T-helper 2 cell treated with Interferon-gamma antibody and Interleukin-4, amounts not matched to agents 100 ng/mL and 5 ng/mL, for 36 hours (primary cell): ENCODE measurements around the gene IL9. TPM values are rescaled to one million over a fixed set of nuclear protein-coding genes. Genes with fewer than 3 reads are reported as not detected.

ENCODE experiments used
- intact Hi-C: fragments of 100-400 bp; cut with micrococcal nuclease; formaldehyde crosslinking; loops from one replicate; pipeline ENCODE4 v1.15.1; 2023
- total RNA-seq: library from RNA; stranded (reverse); gene quantifications from 2 replicates; pipeline ENCODE4 v1.2.3, GENCODE V29; 2022

Gene IL9
- 0.59 TPM in 1 of 2 replicates, not detected in the other for total RNA-seq

- intact Hi-C loops = no loop called here
Observed at GRCh38 chr5:135895474-135896006, at the start of gene IL9. TSS of gene IL9 (minus strand) at chr5:135895841. CDS start at chr5:135895816, 25 bp downstream.

- intact Hi-C loops = loop anchor here (1.0 to 5.0 kb wide), 3 partner anchors 137 to 267 kb away; no protein-coding TSS in a partner anchor
Observed at GRCh38 chr5:135944967-135945560, 49.4 kb upstream of the IL9 start.

GRCh38 chr5:135944564-135944963, 48.9 kb upstream of the IL9 start:
- intact Hi-C loops = loop anchor here (2.0 kb wide), 1 partner anchor 230 kb away; no protein-coding TSS in a partner anchor

GRCh38 chr5:135942202-135942771, 46.6 kb upstream of the IL9 start:
- intact Hi-C loops = no loop called here

- intact Hi-C loops = no loop called here
Observed at GRCh38 chr5:135941711-135942110, 46.1 kb upstream of the IL9 start.

GRCh38 chr5:135937245-135937911, 41.7 kb upstream of the IL9 start:
- intact Hi-C loops = no loop called here

- intact Hi-C loops = no loop called here
Observed at GRCh38 chr5:135934939-135935338, 39.3 kb upstream of the IL9 start.

GRCh38 chr5:135930949-135931295, 35.3 kb upstream of the IL9 start:
- intact Hi-C loops = no loop called here

- intact Hi-C loops = no loop called here
Observed at GRCh38 chr5:135930029-135930948, 34.6 kb upstream of the IL9 start.

- intact Hi-C loops = no loop called here
Observed at GRCh38 chr5:135921388-135921787, 25.7 kb upstream of the IL9 start.

GRCh38 chr5:135920199-135920598, 24.6 kb upstream of the IL9 start:
- intact Hi-C loops = no loop called here

- intact Hi-C loops = no loop called here
Observed at GRCh38 chr5:135916638-135917263, 21.1 kb upstream of the IL9 start.

GRCh38 chr5:135915466-135916001, 19.9 kb upstream of the IL9 start:
- intact Hi-C loops = no loop called here

- intact Hi-C loops = loop anchor here (1.0 kb wide), 1 partner anchor 23 kb away; no protein-coding TSS in a partner anchor
Observed at GRCh38 chr5:135913713-135914626, 18.3 kb upstream of the IL9 start.

GRCh38 chr5:135905144-135905543, 9.5 kb upstream of the IL9 start:
- intact Hi-C loops = no loop called here

- intact Hi-C loops = no loop called here
Observed at GRCh38 chr5:135901633-135902032, 6.0 kb upstream of the IL9 start.

GRCh38 chr5:135900276-135900675, 4.6 kb upstream of the IL9 start:
- intact Hi-C loops = no loop called here

- intact Hi-C loops = no loop called here
Observed at GRCh38 chr5:135898651-135899050, 3.0 kb upstream of the IL9 start.

- intact Hi-C loops = no loop called here
Observed at GRCh38 chr5:135894789-135895188, 852 bp downstream of the IL9 start.

GRCh38 chr5:135894276-135894675, 1.4 kb downstream of the IL9 start:
- intact Hi-C loops = no loop called here
